Stimulated activated CD4-positive, alpha-beta T cell treated with anti-CD3 and anti-CD28 coated beads, Interleukin-15, amount 100 ng/mL, for 24 hours (primary cell): ENCODE data around the gene DISP1.

Experiments
- DNase-seq: peaks from one replicate; pipeline ENCODE4 v3.0.0-alpha.2; 2020

The DISP1 gene, protein sequence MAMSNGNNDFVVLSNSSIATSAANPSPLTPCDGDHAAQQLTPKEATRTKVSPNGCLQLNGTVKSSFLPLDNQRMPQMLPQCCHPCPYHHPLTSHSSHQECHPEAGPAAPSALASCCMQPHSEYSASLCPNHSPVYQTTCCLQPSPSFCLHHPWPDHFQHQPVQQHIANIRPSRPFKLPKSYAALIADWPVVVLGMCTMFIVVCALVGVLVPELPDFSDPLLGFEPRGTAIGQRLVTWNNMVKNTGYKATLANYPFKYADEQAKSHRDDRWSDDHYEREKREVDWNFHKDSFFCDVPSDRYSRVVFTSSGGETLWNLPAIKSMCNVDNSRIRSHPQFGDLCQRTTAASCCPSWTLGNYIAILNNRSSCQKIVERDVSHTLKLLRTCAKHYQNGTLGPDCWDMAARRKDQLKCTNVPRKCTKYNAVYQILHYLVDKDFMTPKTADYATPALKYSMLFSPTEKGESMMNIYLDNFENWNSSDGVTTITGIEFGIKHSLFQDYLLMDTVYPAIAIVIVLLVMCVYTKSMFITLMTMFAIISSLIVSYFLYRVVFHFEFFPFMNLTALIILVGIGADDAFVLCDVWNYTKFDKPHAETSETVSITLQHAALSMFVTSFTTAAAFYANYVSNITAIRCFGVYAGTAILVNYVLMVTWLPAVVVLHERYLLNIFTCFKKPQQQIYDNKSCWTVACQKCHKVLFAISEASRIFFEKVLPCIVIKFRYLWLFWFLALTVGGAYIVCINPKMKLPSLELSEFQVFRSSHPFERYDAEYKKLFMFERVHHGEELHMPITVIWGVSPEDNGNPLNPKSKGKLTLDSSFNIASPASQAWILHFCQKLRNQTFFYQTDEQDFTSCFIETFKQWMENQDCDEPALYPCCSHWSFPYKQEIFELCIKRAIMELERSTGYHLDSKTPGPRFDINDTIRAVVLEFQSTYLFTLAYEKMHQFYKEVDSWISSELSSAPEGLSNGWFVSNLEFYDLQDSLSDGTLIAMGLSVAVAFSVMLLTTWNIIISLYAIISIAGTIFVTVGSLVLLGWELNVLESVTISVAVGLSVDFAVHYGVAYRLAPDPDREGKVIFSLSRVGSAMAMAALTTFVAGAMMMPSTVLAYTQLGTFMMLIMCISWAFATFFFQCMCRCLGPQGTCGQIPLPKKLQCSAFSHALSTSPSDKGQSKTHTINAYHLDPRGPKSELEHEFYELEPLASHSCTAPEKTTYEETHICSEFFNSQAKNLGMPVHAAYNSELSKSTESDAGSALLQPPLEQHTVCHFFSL (N-terminal part only)

DNA sequence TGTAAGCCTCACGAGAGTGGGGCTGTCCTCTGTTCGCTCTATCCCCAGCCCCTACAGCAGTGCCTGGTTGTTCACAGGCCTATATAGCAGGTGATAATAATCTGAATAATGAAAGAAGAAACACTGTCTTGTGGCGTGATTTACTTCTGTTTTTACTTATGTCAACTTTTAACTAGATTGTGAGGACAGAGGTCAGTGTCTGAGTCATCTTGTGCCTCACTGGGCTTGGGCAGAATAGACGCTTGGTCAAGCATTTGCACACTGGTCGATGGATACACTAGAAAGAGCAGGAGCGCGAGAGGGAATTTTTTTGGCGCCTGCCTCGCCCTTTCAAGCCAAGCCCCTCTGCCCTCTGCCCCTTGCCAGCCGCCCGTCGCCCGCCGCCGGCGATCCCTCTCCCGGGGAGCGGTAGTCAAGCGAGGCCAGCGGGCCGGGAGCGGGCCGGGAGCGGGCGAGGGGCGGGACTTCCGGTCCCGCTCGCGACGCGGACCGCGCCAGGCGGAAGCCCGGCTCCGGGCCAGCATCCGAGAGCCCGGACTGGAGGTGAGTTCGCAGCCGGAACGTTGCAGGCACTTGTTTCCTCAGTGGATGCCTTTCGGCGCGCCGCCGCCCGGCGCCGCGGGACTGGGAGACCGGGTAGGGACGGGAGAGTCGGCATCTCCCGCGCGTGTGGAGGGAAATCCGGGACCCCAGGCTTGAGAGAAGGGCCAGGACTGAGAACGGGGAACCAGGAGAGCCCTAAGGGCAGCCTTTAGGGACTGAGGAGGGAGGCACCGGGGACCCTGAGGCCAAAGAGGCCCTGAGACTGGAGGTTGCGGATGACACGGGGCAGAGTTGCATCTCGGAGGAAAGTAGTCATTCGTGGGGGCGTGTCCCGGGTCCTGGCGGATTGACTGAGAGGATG, at the start of gene DISP1:
Gene DISP1, plus strand, starts transcription at position 504 of the 904 bp plus-strand sequence. CDS start 127,785 bp downstream, outside the sequence.
- DNase-seq, result peak; percentile 86

DNA sequence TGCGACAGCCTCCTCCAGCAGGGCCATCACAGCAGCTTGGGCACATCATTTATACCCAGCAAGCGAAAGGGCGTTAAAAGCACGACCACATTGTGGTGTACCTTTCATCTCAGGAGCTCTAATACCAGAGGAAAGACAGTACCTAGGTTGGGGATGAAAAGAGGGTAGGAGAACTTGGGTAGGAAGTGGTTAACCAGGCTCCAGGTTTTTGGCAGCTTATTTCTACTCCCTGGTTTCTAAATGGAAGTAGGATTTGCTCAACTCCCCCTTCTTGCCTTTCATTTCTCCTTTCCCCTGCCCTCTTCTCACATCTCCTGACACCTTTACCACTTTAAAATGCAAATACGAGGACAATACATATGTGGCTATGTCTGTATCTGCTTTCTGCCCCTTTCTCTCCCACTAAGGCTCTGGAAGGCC, 47.7 kb upstream of the DISP1 start:
- no peak for DNase-seq

DNA sequence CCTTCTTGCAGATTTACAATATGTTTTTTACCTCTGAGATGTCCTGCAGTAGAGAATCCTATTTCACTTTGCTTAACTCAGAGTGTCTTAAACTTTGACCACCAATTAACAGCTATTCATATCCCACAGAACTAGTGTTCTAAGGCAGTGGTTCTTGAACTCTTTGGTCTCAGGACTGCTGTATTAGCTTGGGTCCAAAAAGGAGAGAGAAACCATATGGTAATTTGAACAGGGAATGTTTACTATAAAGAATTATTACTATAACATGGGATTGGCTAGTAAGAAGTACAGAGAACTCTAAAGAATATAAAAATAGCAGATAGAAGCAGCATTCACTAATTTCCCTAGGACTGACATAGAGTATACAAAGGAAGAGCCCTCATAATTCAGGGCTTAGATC, 46.2 kb upstream of the DISP1 start:
- DNase-seq, result no peak

DNA sequence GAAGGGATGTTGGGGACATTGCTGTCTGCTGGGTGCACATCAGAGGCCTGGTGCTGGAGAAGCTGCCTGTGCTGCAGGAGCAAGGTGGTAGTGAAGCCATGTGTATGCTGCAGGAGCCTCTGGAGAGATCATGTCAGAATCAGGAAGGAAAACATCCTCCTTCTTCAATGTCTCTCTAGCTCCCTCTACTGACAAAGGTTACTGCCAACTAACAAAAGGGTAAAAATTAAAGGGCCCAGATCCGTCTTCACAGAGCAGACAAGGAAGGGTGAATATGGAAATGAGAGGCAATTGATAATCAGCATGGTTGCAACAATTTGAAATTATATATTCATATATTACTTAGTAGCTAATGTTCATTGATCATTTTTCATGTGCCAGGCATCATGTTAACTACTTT, 45.7 kb upstream of the DISP1 start:
- DNase-seq, result no peak

DNA sequence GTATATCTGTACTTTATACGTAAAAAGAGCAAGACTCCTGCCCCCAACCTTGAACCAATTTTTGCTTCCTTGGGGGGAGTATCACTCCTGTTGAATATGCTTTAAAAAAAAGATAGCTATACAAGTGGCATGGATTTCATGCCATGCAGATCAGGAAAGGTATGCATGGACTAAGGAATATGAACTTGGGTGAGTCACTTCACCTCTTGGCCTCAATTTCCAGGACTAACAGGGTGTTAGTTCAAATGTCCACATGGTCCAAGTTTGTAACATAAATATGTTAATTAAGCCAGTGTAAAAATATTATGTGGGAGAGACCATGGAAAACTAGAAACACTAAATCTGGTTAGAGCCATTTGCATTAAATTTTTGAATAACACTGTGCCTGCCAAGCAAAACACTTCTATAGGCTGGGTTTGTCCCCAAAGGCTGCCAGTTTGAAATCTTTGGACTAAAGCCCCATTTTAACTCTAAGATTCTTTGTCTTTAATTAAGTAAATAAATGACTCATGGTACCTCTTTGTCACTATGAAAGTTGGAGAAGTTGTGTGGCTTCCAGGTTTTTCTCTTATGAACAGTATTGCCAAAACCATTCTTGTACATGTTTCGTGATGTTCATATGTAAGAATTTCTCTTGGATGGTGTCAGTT, 44.7 kb upstream of the DISP1 start:
- no peak for DNase-seq

DNA sequence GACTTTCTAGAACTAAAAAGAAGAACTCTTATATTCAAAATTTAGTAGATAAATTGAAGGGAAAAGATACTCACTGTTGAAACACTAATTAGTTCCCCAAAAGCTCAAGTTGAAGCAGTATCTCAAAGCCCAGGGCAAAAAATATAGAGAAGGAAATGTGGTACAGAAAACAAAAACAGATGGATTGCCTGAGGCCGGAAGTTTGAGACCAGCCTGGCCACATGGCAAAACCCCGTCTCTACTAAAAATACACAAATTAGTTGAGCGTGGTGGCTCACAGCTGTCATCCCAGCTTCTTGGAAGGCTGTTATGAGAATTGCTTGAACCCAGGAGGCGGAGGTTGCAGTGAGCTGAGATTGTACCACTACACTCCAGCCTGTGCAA, 41.9 kb upstream of the DISP1 start:
- no peak for DNase-seq

DNA sequence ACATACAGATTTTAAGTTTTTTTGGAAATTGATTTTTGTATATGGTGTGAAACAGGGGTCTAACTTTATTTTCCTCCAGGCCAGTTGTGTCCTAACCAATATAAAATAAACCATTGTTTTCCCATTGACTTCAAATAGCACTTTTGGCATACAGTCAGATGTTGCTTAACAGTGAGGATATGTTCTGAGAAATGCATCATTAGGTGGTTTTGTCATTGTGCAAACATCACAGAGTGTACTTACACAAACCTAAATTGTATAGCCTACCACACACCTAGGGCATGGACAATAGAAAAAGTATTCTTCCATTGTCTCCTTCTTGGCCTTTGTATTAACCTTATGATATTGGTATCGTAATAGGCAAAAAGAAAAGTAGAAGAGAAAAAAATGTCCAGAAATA, 37.4 kb upstream of the DISP1 start:
- no peak for DNase-seq

DNA sequence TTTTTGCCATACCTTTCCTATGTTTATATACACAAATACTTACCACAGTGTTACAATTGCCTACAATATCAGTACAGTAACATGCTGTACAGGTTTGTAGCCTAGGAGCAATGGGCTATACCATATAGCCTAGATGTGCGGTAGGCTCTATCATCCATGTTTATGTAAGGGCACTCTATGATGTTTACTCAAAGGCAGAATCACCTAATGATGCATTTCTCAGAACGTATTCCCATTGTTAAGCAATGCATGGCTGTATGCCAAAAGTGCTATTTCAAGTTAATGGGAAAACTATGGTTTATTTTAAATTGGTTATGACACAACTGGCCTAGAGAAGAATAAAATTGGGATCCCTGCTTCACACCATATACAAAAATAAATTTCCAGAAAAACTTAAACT, 36.9 kb upstream of the DISP1 start:
- no peak for DNase-seq

DNA sequence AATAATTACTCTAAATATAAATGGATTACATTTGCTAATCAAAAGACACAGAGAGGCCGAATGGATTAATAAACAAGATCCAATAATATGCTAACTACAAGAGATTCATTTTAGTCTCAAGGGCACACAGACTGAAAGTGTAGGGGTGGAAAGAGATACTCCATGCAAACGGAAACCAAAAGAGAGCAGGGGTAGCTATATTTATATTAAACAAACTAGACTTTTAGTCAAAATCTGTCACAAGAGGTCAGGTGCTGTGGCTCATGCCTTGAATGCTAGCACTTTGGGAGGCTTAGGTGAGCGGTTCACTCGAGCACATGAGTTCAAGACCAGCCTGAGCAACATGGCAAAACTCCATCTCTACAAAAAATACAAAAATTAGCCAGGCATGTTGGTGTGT, 33.6 kb upstream of the DISP1 start:
- DNase-seq, result no peak

DNA sequence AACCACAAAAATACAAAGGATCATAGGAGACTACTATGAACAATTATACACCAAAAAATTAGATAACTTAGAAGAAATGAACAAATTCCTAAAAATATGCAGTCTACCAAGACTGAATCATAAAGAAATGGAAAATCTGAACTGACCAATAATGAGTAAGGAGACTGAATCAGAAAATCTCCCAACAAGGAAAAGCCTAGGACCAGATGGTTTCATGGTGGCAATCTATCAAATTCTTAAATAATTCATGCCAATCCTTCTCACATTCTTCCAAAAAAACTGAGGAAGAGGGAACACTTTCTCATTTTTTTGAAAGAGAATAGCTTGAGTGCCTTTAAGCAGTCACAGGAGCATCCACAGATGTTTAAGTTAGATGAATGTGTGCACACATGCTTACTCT, 31.8 kb upstream of the DISP1 start:
- no peak for DNase-seq

DNA sequence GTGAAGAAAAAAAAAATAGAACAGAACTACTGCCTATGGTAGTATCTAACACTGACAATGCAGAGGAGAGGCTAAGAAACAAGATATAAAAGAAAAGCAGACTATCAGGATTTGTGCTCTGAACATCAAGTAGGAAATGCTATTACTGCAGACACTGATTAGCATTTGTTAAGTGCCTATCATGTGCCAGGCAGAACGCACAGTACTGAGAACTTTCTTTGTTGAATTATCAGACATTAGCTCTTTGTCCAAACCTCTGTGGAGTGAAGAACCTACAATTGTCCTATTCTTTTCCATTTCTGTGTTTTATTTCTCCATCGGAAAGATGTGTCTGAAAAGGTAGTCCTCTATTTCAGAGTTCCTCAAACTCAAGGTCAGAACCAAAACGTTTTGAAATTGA, 30.5 kb upstream of the DISP1 start:
- no peak for DNase-seq

DNA sequence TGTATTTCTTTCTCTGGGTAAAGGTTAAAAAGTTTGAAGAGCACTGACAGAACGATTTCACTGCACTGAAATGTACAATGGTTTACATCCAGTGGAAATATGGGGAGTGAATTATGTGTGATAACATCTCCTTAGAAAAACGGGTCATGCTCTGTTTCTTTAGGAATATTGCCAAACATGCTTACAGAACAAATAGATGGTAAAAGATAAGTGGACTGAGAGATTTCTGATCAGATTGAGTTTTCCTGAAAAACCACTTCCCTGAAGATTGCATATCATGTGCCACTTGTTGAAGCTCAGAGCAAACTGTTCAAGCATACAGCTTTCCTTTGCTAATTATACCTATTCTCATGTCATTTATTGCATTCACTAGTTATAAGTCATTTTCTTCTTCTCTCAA, 29.9 kb upstream of the DISP1 start:
- no peak for DNase-seq

DNA sequence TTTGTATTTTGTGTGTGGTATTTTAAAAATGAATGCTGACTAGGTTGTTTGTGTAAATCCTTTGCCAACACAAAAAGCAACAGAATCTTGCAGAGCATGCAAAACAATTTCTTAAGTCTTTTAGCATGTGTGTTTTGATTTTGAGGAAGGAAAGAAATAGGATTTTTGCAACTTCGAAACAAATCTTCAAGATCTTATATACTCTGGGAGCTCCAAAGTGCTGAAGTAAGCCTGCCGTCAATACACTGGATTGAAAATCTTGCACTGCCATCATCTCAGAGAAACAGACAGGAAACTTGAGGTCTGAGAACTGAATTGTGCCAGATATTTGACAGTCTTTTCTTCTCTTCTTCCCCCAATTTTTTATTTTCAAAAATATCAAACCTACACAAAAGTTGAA, 29.3 kb upstream of the DISP1 start:
- DNase-seq, result no peak

DNA sequence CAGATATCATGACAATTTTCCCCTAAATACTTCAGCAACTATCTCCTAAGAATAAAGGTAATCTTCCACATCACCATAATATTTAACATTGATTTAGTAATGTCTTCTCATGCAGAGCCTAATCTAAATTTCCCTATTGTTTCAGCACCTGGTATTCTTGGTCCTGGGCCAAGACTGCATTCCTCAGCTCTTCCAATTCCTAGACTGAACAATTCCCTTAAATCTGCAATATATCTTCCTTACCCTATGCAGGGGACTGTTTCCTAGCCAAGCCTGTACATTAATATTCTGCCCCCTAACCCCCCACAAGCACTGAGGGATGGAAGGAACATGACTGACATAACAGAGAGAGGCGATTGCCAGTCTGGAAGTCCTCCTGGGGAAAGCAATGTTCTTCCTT, 28.7 kb upstream of the DISP1 start:
- no peak for DNase-seq

DNA sequence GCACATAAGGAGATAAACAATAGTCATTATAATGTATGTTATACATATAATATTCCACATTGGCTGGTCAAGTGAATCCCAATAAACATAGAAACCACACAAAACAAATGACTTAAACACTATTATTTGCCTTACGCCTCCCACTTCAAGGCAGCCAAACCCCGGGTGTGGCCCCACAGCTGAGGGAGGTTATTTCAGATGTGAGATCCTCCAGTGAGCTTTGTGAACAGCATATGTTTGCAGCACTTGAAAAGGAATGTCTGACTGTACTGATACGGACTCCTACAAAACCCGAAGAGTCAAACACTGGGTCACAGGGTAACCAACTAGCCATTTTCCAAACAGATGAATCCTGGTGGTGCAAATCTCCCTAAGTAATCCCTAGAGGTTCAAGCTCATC, 27.1 kb upstream of the DISP1 start:
- DNase-seq, result no peak

DNA sequence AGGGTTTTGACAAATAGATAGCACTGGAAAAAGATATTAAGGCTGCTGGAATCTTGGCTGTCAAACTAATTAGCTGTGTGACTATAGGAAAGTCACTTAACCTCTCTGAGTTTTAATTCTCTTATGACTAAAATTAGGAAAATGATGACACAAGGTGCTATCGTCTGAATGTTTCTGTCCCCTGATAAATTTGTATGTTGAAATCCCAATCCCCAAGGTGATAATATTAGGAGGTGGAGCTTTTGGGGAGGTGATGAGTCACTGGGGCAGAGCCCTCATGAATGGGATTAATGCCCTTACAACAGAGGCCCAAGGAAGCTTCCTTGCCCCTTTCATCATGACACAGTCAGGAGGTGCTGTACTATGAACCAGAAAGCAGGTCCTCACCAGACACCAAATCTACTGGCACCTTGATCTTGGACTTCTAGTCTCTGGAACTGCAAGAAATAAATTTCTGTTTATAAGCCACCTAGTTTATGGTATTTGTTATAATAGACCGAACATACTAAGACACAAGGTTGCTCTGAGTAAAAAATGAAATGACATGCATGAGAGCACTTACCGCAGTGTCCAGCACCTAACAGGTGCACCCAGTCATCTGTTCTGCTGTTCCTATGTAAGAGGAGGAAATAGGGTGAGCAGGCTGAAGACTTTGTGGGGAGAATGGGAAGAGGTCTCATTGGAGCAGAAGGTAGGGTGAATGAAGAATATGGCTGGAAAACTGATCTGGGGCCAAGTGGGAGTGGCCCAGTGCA, 26.3 kb upstream of the DISP1 start:
- DNase-seq, result no peak

DNA sequence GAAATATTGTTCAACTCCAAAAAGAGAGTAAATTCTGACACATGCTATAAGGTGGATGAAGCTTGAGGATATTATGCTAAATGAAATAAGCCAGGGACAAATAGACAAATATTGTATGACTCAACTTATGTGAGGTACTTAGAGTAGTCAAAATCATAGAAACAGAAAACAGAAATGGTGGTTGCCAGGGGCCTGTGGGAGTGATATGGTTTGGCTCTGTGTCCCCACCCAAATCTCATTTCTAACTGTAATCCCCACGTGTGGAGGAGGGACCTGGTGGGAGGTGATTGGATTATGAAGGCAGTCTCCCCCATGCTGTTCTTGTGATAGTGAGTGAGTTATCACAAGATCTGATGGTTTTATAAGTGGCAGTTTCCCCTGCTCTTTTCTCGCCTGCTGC, 24.7 kb upstream of the DISP1 start:
- no peak for DNase-seq

DNA sequence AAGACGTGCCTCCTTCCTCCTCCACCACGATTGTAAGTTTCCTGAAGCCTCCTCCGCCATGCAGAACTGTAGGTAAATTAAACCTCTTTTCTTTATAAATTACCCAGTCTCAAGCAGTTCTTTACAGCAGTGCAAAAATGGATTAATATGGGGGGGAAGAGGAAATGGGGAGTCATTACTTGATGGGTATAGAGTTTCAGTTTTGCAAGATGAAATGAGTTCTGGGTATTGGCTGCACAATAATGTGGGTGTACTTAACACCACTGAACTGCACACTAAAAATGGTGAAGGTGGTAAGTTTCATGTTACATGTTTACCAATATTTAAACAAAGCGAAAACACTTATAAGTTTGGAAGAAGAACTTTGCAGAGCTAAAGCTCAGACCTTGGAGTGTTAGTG, 24.3 kb upstream of the DISP1 start:
- no peak for DNase-seq

DNA sequence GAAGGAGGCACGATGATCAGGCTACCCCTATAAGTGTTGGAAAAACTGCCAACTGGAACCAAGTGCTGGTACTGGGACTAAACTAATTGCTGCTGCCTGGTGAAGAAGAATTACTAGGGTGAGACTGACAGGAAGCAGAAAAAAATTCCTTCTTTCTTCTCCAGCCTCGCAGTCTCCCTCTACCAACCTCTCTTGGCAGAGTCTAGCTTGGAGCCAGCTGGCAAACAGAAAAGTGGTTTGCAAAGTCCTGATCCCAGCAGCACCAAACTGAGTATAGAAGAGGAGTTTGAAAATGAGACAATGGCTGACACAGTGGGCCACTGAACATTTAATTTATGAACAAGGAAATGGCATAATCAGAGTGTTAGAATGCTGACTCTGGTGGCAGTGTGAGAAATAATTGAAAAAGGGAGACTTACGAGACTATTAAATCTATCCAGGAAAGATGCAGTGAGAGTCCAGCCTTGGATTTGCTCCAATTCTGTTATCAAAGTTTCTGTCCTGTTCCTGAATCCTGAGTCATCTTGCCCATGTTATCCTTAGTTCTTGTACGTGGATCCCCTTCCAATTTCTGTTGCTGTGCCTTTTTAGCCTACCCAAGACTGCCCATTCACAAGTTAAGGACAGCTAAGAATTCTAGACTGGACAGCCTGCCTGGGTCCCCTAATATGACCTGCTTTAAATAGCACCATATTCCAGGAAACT, 23.7 kb upstream of the DISP1 start:
- DNase-seq, result no peak

DNA sequence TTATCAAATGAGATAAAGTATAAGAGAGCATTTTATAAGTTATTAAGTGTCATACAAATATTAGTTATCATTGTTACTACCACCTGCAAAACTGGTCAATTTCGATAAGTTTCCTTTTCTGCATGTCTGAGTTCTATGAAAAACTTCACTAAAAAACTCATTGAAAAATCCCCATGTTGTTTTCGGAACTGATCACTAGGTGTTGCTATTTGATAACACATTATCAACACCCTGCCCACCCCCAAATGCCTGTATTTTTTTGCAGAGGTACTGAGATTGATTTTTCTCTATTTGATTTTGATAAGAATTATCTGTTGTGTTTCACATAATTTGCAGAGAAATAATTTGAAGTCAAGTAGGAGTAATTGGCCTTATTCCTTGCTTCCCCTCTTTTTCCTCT, 22.1 kb upstream of the DISP1 start:
- DNase-seq, result no peak
